Measurements from ENCODE around the gene WDR70.
"Not testable (repeated sequence)": the region's sequence is repeated elsewhere in the genome, so short reads cannot be mapped to it uniquely, and the experiment has no call there.

The WDR70 gene

GRCh38 chr5:37742111-37742510 lies 363.0 kb downstream of the WDR70 start:
- no peak for DNase-seq (ENCODE audit: low read depth in 3 of 3, low spot score in 1 of 3)

GRCh38 chr5:37751227-37751626 lies 372.1 kb downstream of the WDR70 start:
- DNase-seq (ENCODE audit: low read depth in 3 of 3, low spot score in 1 of 3), result no peak

DNA sequence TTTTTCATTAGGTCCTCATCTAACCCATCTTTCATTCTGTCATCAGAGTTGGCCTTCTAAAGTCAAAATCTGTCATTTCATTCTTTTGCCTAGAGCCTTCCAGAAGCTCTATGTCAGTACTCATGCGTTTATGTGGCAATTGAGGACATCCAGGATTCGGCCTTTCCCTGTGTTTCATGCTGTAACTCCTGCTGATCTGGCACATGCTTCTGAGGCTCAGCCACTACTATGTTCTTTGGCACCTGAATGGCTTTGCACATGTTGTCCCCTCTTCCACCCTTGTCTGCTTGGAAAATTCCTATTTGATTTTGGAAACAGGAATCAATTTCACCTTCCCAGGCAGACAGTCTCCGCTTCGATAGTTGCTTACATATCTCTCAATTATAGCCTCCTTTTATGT lies 375.9 kb downstream of the WDR70 start:
- DNase-seq (ENCODE audit: low read depth in 3 of 3, low spot score in 1 of 3), result no peak

GRCh38 chr5:37755581-37755980 lies 376.5 kb downstream of the WDR70 start:
- DNase-seq (ENCODE audit: low read depth in 3 of 3, low spot score in 1 of 3), result no peak

- DNase-seq (ENCODE audit: low read depth in 3 of 3, low spot score in 1 of 3), result no peak
Observed at GRCh38 chr5:37756248-37756647, 377.1 kb downstream of the WDR70 start.

- no peak for DNase-seq (ENCODE audit: low read depth in 3 of 3, low spot score in 1 of 3)
Observed at GRCh38 chr5:37757980-37758582, 379.0 kb downstream of the WDR70 start.

GRCh38 chr5:37767251-37767650 lies 388.1 kb downstream of the WDR70 start:
- DNase-seq (ENCODE audit: low read depth in 3 of 3, low spot score in 1 of 3), result no peak

- no peak for DNase-seq (ENCODE audit: low read depth in 3 of 3, low spot score in 1 of 3)
Observed at GRCh38 chr5:37767961-37768360, 388.8 kb downstream of the WDR70 start.

- DNase-seq (ENCODE audit: low read depth in 3 of 3, low spot score in 1 of 3), result no peak
Observed at GRCh38 chr5:37768371-37768770, 389.3 kb downstream of the WDR70 start.

- no peak for DNase-seq (ENCODE audit: low read depth in 3 of 3, low spot score in 1 of 3)
Observed at GRCh38 chr5:37769108-37769507, 390.0 kb downstream of the WDR70 start.

GRCh38 chr5:37769840-37770239 lies 390.7 kb downstream of the WDR70 start:
- no peak for DNase-seq (ENCODE audit: low read depth in 3 of 3, low spot score in 1 of 3)

GRCh38 chr5:37770786-37771185 lies 391.7 kb downstream of the WDR70 start:
- DNase-seq (ENCODE audit: low read depth in 3 of 3, low spot score in 1 of 3), result no peak

GRCh38 chr5:37771203-37771611 lies 392.1 kb downstream of the WDR70 start:
- no peak for DNase-seq (ENCODE audit: low read depth in 3 of 3, low spot score in 1 of 3)

GRCh38 chr5:37771731-37772130 lies 392.6 kb downstream of the WDR70 start:
- no peak for DNase-seq (ENCODE audit: low read depth in 3 of 3, low spot score in 1 of 3)

- no peak for DNase-seq (ENCODE audit: low read depth in 3 of 3, low spot score in 1 of 3)
Observed at GRCh38 chr5:37772255-37772654, 393.1 kb downstream of the WDR70 start.

DNA sequence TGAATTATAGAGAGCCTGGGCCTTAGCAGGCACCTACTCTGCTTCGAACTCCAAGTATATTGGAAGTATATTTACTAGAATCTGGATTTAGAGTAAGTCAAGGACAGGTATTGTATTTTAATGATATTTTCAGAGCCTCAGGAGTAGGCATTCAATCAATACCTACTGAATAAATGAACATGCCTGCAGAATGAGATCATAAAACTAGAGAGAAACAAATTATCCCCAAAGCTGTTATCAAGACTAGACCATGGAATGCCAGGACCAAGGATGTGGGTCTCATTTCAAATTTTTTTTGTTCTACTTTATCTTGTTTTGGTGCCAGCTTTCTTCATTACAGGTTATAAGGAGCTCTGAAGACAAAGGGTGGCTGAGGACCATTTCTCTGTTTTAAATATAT lies 394.7 kb downstream of the WDR70 start:
- no peak for DNase-seq (ENCODE audit: low read depth in 3 of 3, low spot score in 1 of 3)

GRCh38 chr5:37774912-37775483 lies 395.9 kb downstream of the WDR70 start:
- no peak for DNase-seq (ENCODE audit: low read depth in 3 of 3, low spot score in 1 of 3)

DNA sequence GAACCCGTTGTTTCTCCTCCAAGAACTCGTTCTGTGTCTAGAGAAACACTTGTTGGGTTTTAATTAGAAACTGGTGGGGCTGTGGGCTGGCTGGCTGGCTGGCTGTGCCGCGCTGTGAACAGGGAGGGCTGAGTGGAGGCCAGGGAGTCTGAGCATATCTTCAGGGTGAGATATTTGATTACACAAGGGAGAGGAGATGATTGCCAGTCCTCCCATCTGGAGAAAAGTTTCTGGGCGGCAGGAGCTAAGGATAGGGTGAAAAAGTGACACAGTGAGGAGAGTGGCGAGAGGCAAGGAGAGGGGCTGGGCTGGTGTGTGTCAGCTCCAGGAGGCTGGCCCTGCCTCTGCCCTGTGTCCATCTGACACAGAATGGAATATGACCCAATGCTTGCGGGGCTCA lies 397.7 kb downstream of the WDR70 start:
- no peak for DNase-seq (ENCODE audit: low read depth in 3 of 3, low spot score in 1 of 3)

DNA sequence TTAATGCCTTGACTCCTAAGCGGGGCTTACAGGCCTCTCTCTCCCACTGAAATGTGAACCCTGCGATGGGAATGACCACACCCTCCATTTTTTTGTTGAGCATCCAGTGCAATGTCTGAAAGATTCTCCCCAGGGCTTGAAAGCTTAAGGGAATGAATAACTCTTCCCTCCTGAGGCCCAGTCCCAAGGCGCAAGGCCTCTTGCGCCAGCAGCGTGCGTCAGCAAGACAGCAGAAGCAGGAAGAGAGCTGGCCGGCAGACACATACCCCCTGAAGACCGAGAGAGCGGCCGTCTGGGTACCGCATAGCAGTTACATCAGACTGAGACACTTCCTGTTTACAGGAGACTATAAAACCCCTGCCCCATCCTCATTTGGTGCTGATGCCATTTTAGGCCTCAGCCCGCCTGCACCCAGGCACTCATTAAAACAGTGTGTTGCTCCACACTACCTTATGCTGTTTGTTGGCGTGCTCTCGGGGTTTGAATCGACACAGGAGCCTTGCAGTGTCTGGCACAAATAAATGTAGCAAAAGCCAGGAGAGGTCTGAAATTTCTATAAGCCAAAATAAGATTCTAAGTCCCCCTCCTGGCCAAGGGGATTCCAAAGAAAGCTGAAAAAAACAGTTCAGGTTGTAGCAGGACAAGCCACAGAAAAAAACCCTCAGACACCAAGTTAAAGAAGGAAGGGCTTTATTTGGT lies 398.5 kb downstream of the WDR70 start:
- no peak for DNase-seq (ENCODE audit: low read depth in 3 of 3, low spot score in 1 of 3)

DNA sequence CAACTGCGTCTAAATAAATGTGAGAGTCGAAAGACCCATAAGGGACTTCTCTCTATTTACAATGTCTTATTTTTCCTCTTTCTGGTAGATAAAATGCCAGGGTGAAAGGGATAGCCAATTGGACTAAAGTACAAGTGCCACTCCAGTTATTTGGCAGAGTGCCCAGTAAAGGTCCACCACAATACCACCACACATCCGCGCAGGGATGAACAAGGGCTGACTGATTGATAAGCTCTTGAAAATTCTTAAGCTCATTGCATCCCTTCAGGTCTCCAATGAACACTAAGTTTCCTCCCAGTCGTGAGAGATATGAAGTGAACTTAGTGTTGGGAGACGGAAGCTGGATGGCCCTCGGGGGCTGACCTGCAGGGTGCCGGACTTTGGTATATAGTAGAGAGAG lies 402.3 kb downstream of the WDR70 start:
- not testable (repeated sequence) for DNase-seq (ENCODE audit: low read depth in 3 of 3, low spot score in 1 of 3)

DNA sequence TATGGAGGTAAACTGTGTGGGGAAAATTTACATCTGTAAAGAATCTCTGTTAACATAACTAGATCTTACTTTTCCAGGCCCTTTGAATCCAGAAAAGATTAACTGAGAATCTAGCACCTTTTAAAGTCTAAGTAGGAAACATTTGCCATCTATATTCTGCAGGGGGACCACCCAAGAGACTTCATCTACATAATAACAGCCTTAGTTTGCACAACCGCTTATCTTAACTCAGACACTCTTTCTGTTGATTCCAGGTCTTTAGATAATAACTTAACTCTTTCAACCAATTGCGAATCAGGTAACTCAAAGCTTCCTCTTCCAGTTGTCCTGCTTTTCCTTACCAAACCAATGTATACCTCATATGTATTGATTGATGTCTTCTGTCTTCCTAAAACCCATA lies 407.3 kb downstream of the WDR70 start:
- DNase-seq (ENCODE audit: low read depth in 3 of 3, low spot score in 1 of 3), result no peak

DNA sequence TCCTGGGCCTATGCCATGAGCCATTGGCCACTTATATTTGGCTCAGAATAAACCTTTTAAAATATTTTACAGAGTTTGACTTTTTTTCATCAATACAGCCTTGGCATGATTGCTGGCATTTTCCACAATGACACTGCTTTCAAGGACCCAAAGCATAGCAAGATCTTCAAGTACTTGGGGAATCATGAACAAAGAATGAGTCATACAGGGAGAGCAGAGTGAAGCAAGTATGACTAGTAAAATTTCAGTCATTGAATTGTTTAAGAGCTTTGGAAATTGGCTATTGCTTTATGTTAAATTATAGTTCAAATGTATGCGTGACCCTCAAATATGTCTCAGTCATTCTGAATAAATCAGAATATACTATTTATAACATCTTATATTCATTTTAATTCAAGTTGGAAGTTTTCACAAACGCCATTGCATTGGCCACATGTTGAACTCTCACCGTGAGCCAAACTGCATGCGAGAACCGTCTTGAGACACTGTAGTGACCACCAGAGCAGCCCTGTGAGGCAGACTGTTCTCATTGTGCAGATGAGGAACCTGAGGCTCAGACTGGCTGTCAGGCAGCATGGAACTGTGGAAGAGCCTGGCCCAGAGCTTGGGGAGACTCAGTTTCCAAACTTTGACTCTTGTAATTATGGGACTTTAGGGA lies 407.9 kb downstream of the WDR70 start:
- DNase-seq (ENCODE audit: low read depth in 3 of 3, low spot score in 1 of 3), result no peak

Measured in stimulated activated CD4-positive, alpha-beta T cell treated with anti-CD3 and anti-CD28 coated beads, TNF-alpha, amount 100 ng/mL, for 1 hour (primary cell).